ENCODE measurements around the gene SCAMP3. TPM values are rescaled to one million over a fixed set of nuclear protein-coding genes. Genes with fewer than 3 reads are reported as not detected.

SCAMP3 gene
- total RNA-seq, 4 donors from 2014 or later: 54.5 to 91.1 (median 65.2) TPM

DNA sequence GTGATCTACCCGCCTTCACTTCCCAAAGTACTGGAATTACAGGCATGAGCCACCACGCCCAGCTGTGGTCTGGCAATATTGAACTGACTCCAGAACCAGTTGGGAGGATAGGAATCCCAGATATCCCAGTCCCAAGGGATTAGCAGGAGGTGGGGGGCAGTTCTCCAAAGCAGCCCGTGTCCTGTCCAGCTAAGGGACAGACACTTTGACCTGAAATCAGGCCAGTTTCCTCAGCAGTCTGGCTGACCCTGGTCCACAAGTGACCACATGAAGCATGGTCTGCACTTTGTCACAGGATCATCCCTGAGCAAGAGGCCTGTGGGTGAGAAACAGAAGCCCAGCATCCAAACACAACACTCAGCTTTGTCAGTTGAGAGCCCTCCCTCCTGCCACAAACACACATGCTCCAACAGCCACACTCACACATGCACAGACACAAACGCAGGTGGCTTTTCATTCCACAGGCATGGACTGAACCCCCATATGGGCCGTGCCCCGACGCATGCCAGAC, 43.8 kb upstream of the SCAMP3 start:
- no peak for DNase-seq (ENCODE audit: low spot score in 2 of 2)
- TF ChIP-seq, protein P1, sequence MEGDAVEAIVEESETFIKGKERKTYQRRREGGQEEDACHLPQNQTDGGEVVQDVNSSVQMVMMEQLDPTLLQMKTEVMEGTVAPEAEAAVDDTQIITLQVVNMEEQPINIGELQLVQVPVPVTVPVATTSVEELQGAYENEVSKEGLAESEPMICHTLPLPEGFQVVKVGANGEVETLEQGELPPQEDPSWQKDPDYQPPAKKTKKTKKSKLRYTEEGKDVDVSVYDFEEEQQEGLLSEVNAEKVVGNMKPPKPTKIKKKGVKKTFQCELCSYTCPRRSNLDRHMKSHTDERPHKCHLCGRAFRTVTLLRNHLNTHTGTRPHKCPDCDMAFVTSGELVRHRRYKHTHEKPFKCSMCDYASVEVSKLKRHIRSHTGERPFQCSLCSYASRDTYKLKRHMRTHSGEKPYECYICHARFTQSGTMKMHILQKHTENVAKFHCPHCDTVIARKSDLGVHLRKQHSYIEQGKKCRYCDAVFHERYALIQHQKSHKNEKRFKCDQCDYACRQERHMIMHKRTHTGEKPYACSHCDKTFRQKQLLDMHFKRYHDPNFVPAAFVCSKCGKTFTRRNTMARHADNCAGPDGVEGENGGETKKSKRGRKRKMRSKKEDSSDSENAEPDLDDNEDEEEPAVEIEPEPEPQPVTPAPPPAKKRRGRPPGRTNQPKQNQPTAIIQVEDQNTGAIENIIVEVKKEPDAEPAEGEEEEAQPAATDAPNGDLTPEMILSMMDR (IDR thresholded peaks at IDR 0.05): no peak
- TF ChIP-seq POLR2A (IDR thresholded peaks at IDR 0.05) (no peak), EP300 (IDR thresholded peaks at IDR 0.05) (no peak)
- 62 to 74% methylated on average over 7 of the region's 7 CpGs for WGBS, 2 donors
- H3K4me1 ChIP-seq: peaks cover 0 to 37% (median 16%) of the 10 kb centered on the region in 4 donors
- H3K27me3 ChIP-seq: no peaks in the 10 kb centered on the region
- peaks cover 0 to 9% (median 0%) of the 10 kb centered on the region in 3 donors for H3K36me3 ChIP-seq
- no peaks in the 10 kb centered on the region for H3K9me3 ChIP-seq
- peak overlapping the region in 3 of 4 donors; percentile 16 to 58 (median 23) for H3K27ac ChIP-seq
- H3K4me3 ChIP-seq: no peak overlapping the region

- WGBS, 2 donors: 74 to 81% methylated on average over 11 of the region's 11 CpGs
- no peaks in the 10 kb centered on the region for H3K27me3 ChIP-seq
- no peak overlapping the region for H3K4me3 ChIP-seq
- peak overlapping the region in 1 of 4 donors; percentile 46 for H3K27ac ChIP-seq
- no peaks in the 10 kb centered on the region for H3K9me3 ChIP-seq
- no peak for DNase-seq (ENCODE audit: low spot score in 2 of 2)
- H3K4me1 ChIP-seq: peaks cover 0 to 23% (median 9%) of the 10 kb centered on the region in 4 donors
- TF ChIP-seq POLR2A (IDR thresholded peaks at IDR 0.05): no peak
- no peak for TF ChIP-seq EP300 (IDR thresholded peaks at IDR 0.05)
- no peaks in the 10 kb centered on the region for H3K36me3 ChIP-seq
Measured at GRCh38 chr1:155304558-155305063, 42.5 kb upstream of the SCAMP3 start.

- Histone ChIP-seq H3K4me3 (no peak within 1 kb of the TSS), H3K36me3 (no peaks in the 10 kb centered on the region), H3K4me1 (peaks cover 0 to 6% (median 0%) of the 10 kb centered on the region in 4 donors), H3K27ac (no peak within 1 kb of the TSS), H3K9me3 (no peaks in the 10 kb centered on the region), H3K27me3 (peaks cover 0 to 10% of the 10 kb centered on the region in 2 donors)
- WGBS, 2 donors: 81% methylated on average over 5 of the region's 5 CpGs
- TF ChIP-seq EP300 (IDR thresholded peaks at IDR 0.05) (no peak), POLR2A (IDR thresholded peaks at IDR 0.05) (no peak)
- TF ChIP-seq, protein P1 (IDR thresholded peaks at IDR 0.05): no peak
- no peak for DNase-seq (ENCODE audit: low spot score in 2 of 2)
Measured at GRCh38 chr1:155301342-155301841, 39.2 kb upstream of the SCAMP3 start, which contains the start of gene PKLR. Gene PKLR (minus strand): TSS chr1:155301438. CDS start chr1:155301395, 43 bp downstream.

DNA sequence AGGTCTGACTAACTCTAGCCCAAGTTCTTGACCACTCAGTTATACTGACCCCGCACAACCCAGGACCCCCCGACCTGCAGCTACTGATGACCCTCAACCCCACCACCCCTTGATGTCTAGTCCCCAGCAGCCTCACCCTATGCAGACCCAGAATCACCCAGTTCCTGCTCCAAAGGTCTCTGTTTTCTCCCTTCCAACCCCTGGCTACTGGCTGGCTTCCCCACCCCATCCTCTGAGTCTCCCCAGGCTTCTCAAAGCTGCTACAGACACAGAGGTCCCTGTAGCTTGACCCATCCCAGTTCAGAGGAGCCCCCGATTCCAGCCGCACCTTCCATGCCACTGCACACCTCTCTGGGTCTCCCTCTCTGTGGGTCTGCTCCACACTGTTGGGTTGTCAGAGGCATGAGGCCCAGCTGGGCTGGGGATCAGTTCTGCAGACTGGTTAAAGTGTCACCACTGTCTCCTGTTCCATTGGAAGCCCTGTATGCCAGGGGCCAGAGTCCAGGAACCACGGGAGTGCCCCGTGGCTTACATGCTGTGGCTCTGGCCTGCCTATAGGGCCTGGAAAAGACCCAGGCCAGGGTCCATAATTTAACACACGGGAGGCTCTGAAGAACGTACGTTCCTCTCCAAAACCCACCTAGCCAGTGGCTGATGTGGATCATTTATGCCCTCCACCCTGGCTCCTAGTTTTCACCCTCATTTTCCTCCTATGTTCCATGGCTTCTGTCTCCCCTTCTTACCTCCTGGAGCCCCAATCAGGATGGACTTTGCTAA, 38.6 kb upstream of the SCAMP3 start:
- Histone ChIP-seq H3K4me3 (no peak overlapping the region), H3K4me1 (peaks cover 0 to under 1% (median 0%) of the 10 kb centered on the region in 4 donors), H3K9me3 (no peaks in the 10 kb centered on the region), H3K36me3 (no peaks in the 10 kb centered on the region), H3K27me3 (peaks cover 0 to 16% of the 10 kb centered on the region in 2 donors), H3K27ac (no peak overlapping the region)
- TF ChIP-seq POLR2A (IDR thresholded peaks at IDR 0.05): no peak
- no peak for TF ChIP-seq EP300 (IDR thresholded peaks at IDR 0.05)
- TF ChIP-seq, protein P1 (IDR thresholded peaks at IDR 0.05): no peak
- no peak for DNase-seq (ENCODE audit: low spot score in 2 of 2)
- 84 to 86% methylated on average over 9 of the region's 9 CpGs for WGBS, 2 donors

GRCh38 chr1:155300024-155300423, 37.9 kb upstream of the SCAMP3 start:
- Histone ChIP-seq H3K36me3 (no peaks in the 10 kb centered on the region), H3K27ac (no peak overlapping the region), H3K4me1 (peaks cover 0 to 7% (median 3%) of the 10 kb centered on the region in 4 donors), H3K9me3 (no peaks in the 10 kb centered on the region), H3K4me3 (no peak overlapping the region), H3K27me3 (peaks cover 0 to 24% of the 10 kb centered on the region in 2 donors)
- WGBS, 2 donors: 91 to 96% methylated on average over 8 of the region's 8 CpGs
- DNase-seq (ENCODE audit: low spot score in 2 of 2): no peak
- no peak for TF ChIP-seq POLR2A (IDR thresholded peaks at IDR 0.05)
- TF ChIP-seq, protein P1 (IDR thresholded peaks at IDR 0.05): no peak
- no peak for TF ChIP-seq EP300 (IDR thresholded peaks at IDR 0.05)

Data from tibial nerve (tissue), 4 donors.